Hematopoietic multipotent progenitor cell (in vitro differentiated cells): ENCODE data around the gene DAPK1. TPM values are rescaled to one million over a fixed set of nuclear protein-coding genes. Genes with fewer than 3 reads are reported as not detected.

Experiments
- DNase-seq, 3 donors: peaks; one replicate each; pipeline ENCODE4 v3.0.0-alpha.2; 2011 to 2015; ENCODE audit warnings: low read depth in 2 of 3, low spot score in 2 of 3
- total RNA-seq: library from RNA; depleted of rRNA; stranded (reverse); fragments of >200 nt; gene quantifications from one replicate; pipeline ENCODE4 v1.2.3, GENCODE V29; 2012

The DAPK1 gene
- total RNA-seq, 1 donor = 148 TPM

- no peak for DNase-seq
Observed at GRCh38 chr9:87702921-87703320, 205.3 kb downstream of the DAPK1 start.

GRCh38 chr9:87703636-87704276 is 206.1 kb downstream of the DAPK1 start:
- no peak for DNase-seq

GRCh38 chr9:87704342-87704741 is 206.7 kb downstream of the DAPK1 start:
- no peak for DNase-seq

- no peak for DNase-seq
Observed at GRCh38 chr9:87706066-87706739, 208.5 kb downstream of the DAPK1 start.

- no peak for DNase-seq
Observed at GRCh38 chr9:87707805-87708506, 210.3 kb downstream of the DAPK1 start.

GRCh38 chr9:87708546-87708945 is 210.9 kb downstream of the DAPK1 start:
- no peak for DNase-seq

GRCh38 chr9:87708986-87709728 is 211.5 kb downstream of the DAPK1 start:
- no peak for DNase-seq

GRCh38 chr9:87710443-87710842 is 212.8 kb downstream of the DAPK1 start:
- no peak for DNase-seq

- DNase-seq = no peak
Observed at GRCh38 chr9:87711857-87712800, 214.5 kb downstream of the DAPK1 start.

GRCh38 chr9:87712801-87713277 is 215.2 kb downstream of the DAPK1 start:
- no peak for DNase-seq

GRCh38 chr9:87713278-87713987 is 215.8 kb downstream of the DAPK1 start:
- DNase-seq = peak in 2 of 3 donors; percentile 34 to 47

- DNase-seq = no peak
Observed at GRCh38 chr9:87713988-87714330, 216.3 kb downstream of the DAPK1 start.

- peak in 1 of 3 donors; percentile 16 for DNase-seq
Observed at GRCh38 chr9:87714819-87715218, 217.2 kb downstream of the DAPK1 start.

GRCh38 chr9:87716141-87716540 is 218.5 kb downstream of the DAPK1 start:
- DNase-seq = no peak

GRCh38 chr9:87717456-87717855 is 219.8 kb downstream of the DAPK1 start:
- no peak for DNase-seq

- DNase-seq = no peak
Observed at GRCh38 chr9:87718231-87718630, 220.6 kb downstream of the DAPK1 start.

- no peak for DNase-seq
Observed at GRCh38 chr9:87718852-87719612, 221.4 kb downstream of the DAPK1 start.

- no peak for DNase-seq
Observed at GRCh38 chr9:87720173-87720572, 222.5 kb downstream of the DAPK1 start.
